CD4-positive, alpha-beta T cell treated with Interleukin-4 for 1 hour (primary cell): ENCODE data around the gene FMR1.

Experiments
- DNase-seq, 2 donors: peaks; one replicate each; pipeline ENCODE4 v3.0.0-alpha.2; 2020 to 2022

FMR1 gene

GRCh38 chrX:147917700-147918695, 6.3 kb downstream of the FMR1 start:
- DNase-seq = peak; percentile 27 to 62

- DNase-seq = no peak
These were observed 8.5 kb downstream of the FMR1 start for GRCh38 chrX:147920161-147920666.

- no peak for DNase-seq
These were observed 11.9 kb downstream of the FMR1 start for GRCh38 chrX:147923605-147924004.

GRCh38 chrX:147927256-147927655, 15.5 kb downstream of the FMR1 start:
- DNase-seq = no peak

GRCh38 chrX:147933815-147934214, 22.1 kb downstream of the FMR1 start:
- DNase-seq = no peak

- DNase-seq = no peak
These were observed 23.5 kb downstream of the FMR1 start for GRCh38 chrX:147935156-147935758.

GRCh38 chrX:147945286-147945685, 33.6 kb downstream of the FMR1 start:
- DNase-seq = no peak

GRCh38 chrX:147948531-147948930, 36.8 kb downstream of the FMR1 start:
- no peak for DNase-seq

- DNase-seq = no peak
These were observed 38.6 kb downstream of the FMR1 start for GRCh38 chrX:147950352-147950751.

GRCh38 chrX:147953976-147954375, 42.3 kb downstream of the FMR1 start:
- no peak for DNase-seq

GRCh38 chrX:147957291-147957690, 45.6 kb downstream of the FMR1 start:
- DNase-seq = no peak

- no peak for DNase-seq
These were observed 46.6 kb downstream of the FMR1 start for GRCh38 chrX:147958291-147958690.

- DNase-seq = no peak
These were observed 49.0 kb downstream of the FMR1 start for GRCh38 chrX:147960722-147961121.

GRCh38 chrX:147962476-147962875, 50.8 kb downstream of the FMR1 start:
- no peak for DNase-seq

- no peak for DNase-seq
These were observed 67.2 kb downstream of the FMR1 start for GRCh38 chrX:147978931-147979330.

GRCh38 chrX:147981038-147981752, 69.5 kb downstream of the FMR1 start, which contains the start of gene FMR1NB:
Gene FMR1NB, plus strand, starts transcription at chrX:147981337. Its CDS starts 66 bp downstream, at chrX:147981403.
- no peak for DNase-seq
